HepG2 (cell line): ENCODE data around the gene PANK1.

Experiments
- CTCF ChIP-seq: sonication (generic); formaldehyde crosslinking; IDR thresholded peaks from 2 replicates; pipeline ENCODE4 v1.5.0; 2020; ENCODE audit warnings: mild to moderate bottlenecking, missing genetic modification reagents, moderate library complexity
- FOXA1 ChIP-seq, 2 experiments: fragments of 450-650 bp in 1 of 2; sonication (generic) in 1 of 2; formaldehyde crosslinking in 1 of 2; IDR thresholded peaks; 2 replicates each; pipeline versions ENCODE4 v1.4.0 to v1.6.1; 2016 to 2020; ENCODE audit warnings: missing genetic modification reagents in 1 of 2
- KDM3A ChIP-seq: IDR thresholded peaks from 2 replicates; pipeline ENCODE4 v1.6.1; 2018; ENCODE audit warnings: low read depth, missing compliant biosample characterization
- RAD21 ChIP-seq: fragments of 450-650 bp; formaldehyde crosslinking; IDR thresholded peaks from 2 replicates; pipeline ENCODE4 v1.5.0; 2020; ENCODE audit warnings: mild to moderate bottlenecking
- SMYD3 ChIP-seq: sonication (generic); formaldehyde crosslinking; IDR thresholded peaks from 2 replicates; pipeline ENCODE4 v1.8.1; 2023; ENCODE audit warnings: mild to moderate bottlenecking, missing genetic modification reagents
- ZBTB14 ChIP-seq: sonication (generic); formaldehyde crosslinking; IDR thresholded peaks from 2 replicates; pipeline ENCODE4 v1.4.0; 2020; ENCODE audit warnings: missing genetic modification reagents
- ZNF550 ChIP-seq: sonication (generic); formaldehyde crosslinking; IDR thresholded peaks from 2 replicates; pipeline ENCODE4 v1.4.0; 2020; ENCODE audit warnings: mild to moderate bottlenecking, missing genetic modification reagents, borderline replicate concordance
- ZNF670 ChIP-seq: sonication (generic); formaldehyde crosslinking; IDR thresholded peaks from 2 replicates; pipeline ENCODE4 v1.8.0; 2022; ENCODE audit warnings: mild to moderate bottlenecking, missing genetic modification reagents, borderline replicate concordance
- ZNF704 ChIP-seq: sonication (generic); formaldehyde crosslinking; IDR thresholded peaks from 2 replicates; pipeline ENCODE4 v1.8.1; 2023; ENCODE audit warnings: mild to moderate bottlenecking, inconsistent platforms, moderate library complexity, missing genetic modification reagents, borderline replicate concordance
- ZSCAN25 ChIP-seq: sonication (generic); formaldehyde crosslinking; IDR thresholded peaks from 2 replicates; pipeline ENCODE4 v1.8.0; 2022; ENCODE audit warnings: mild to moderate bottlenecking, missing genetic modification reagents
- TF ChIP-seq, protein P1 (sequence below): IDR thresholded peaks from 2 replicates; pipeline ENCODE4 v1.6.1; 2018; ENCODE audit warnings: missing genetic modification reagents

- TF ChIP-seq ZNF670 (CRISPR knock-in tag) (no peak), CTCF (CRISPR knock-in tag) (no peak), FOXA1 (IDR thresholded peaks at IDR 0.05) (no peak), FOXA1 (CRISPR knock-in tag; IDR thresholded peaks at IDR 0.05) (no peak), ZSCAN25 (CRISPR knock-in tag) (no peak), ZNF704 (CRISPR knock-in tag) (no peak), ZNF550 (CRISPR knock-in tag) (no peak), KDM3A (CRISPR knock-in tag) (no peak), ZBTB14 (CRISPR knock-in tag) (no peak), SMYD3 (CRISPR knock-in tag) (no peak), RAD21 (CRISPR knock-in tag) (no peak)
- TF ChIP-seq, protein P1, sequence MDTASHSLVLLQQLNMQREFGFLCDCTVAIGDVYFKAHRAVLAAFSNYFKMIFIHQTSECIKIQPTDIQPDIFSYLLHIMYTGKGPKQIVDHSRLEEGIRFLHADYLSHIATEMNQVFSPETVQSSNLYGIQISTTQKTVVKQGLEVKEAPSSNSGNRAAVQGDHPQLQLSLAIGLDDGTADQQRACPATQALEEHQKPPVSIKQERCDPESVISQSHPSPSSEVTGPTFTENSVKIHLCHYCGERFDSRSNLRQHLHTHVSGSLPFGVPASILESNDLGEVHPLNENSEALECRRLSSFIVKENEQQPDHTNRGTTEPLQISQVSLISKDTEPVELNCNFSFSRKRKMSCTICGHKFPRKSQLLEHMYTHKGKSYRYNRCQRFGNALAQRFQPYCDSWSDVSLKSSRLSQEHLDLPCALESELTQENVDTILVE: no peak
Observed at GRCh38 chr10:89693176-89693575, 48.1 kb upstream of the PANK1 start.
